GM12892 (cell line): ENCODE results near the gene UVSSA.

Experiments
- DNase-seq: peaks from one replicate; pipeline ENCODE4 v3.0.0; 2011; ENCODE audit not compliant: insufficient read length
- FAIRE-seq: peaks from 2 replicates; lab custom pipeline; 2011; peaks lifted over from hg19 to GRCh38; lab: Jason Lieb, UNC
- POLR2A ChIP-seq: IDR thresholded peaks from 2 replicates; pipeline ENCODE4 v1.6.1; 2011; ENCODE audit warnings: low read depth, low read length, control low read depth
- POLR2AphosphoS5 ChIP-seq: IDR thresholded peaks from 2 replicates; pipeline ENCODE4 v1.6.1; 2011; ENCODE audit warnings: low read depth, low read length, control low read depth
- TAF1 ChIP-seq: IDR thresholded peaks from 2 replicates; pipeline ENCODE4 v1.6.1; 2011; ENCODE audit warnings: low read depth, mild to moderate bottlenecking, control low read depth, low read length, borderline replicate concordance

Gene UVSSA

GRCh38 chr4:1357356-1358248 is 10.6 kb downstream of the UVSSA start:
- no peak for DNase-seq
- no peak for TF ChIP-seq TAF1
- no peak for TF ChIP-seq POLR2AphosphoS5
- TF ChIP-seq POLR2A: no peak
- no peak for FAIRE-seq

GRCh38 chr4:1358421-1359143 is 11.6 kb downstream of the UVSSA start:
- TF ChIP-seq POLR2A: no peak
- no peak for TF ChIP-seq POLR2AphosphoS5

GRCh38 chr4:1359144-1359501 is 12.1 kb downstream of the UVSSA start:
- no peak for DNase-seq
- no peak for FAIRE-seq
- TF ChIP-seq TAF1 (no peak), POLR2A (no peak), POLR2AphosphoS5 (no peak)

More at GRCh38 chr4:1358421-1359143, 11.6 kb downstream of the UVSSA start:
- FAIRE-seq: no peak
- DNase-seq: no peak

GRCh38 chr4:1359976-1360375 is 13.0 kb downstream of the UVSSA start:
- no peak for DNase-seq
- TF ChIP-seq POLR2A (no peak), TAF1 (no peak), POLR2AphosphoS5 (no peak)
- no peak for FAIRE-seq

- TF ChIP-seq TAF1 (no peak), POLR2A (no peak), POLR2AphosphoS5 (no peak)
- no peak for FAIRE-seq
- no peak for DNase-seq
These were observed 13.6 kb downstream of the UVSSA start for GRCh38 chr4:1360423-1361283.

GRCh38 chr4:1361431-1361830 is 14.4 kb downstream of the UVSSA start:
- TF ChIP-seq TAF1: no peak
- TF ChIP-seq POLR2A: no peak
- TF ChIP-seq POLR2AphosphoS5: no peak
- DNase-seq (no peak), FAIRE-seq (no peak)

GRCh38 chr4:1362046-1362445 is 15.0 kb downstream of the UVSSA start:
- no peak for FAIRE-seq
- TF ChIP-seq POLR2AphosphoS5 (no peak), POLR2A (no peak), TAF1 (no peak)
- no peak for DNase-seq

GRCh38 chr4:1362521-1362920 is 15.5 kb downstream of the UVSSA start:
- DNase-seq: no peak
- no peak for FAIRE-seq
- TF ChIP-seq POLR2AphosphoS5: no peak
- TF ChIP-seq POLR2A: no peak

GRCh38 chr4:1363513-1363912 is 16.5 kb downstream of the UVSSA start:
- DNase-seq (no peak), FAIRE-seq (no peak)
- TF ChIP-seq TAF1: no peak
- TF ChIP-seq POLR2AphosphoS5: no peak
- TF ChIP-seq POLR2A: no peak

- TF ChIP-seq TAF1 (no peak), POLR2AphosphoS5 (no peak), POLR2A (no peak)
- no peak for DNase-seq
- FAIRE-seq: no peak
These were observed 17.2 kb downstream of the UVSSA start for GRCh38 chr4:1364217-1364616.

- FAIRE-seq (no peak), DNase-seq (no peak)
- no peak for TF ChIP-seq POLR2AphosphoS5
- TF ChIP-seq POLR2A: no peak
- no peak for TF ChIP-seq TAF1
These were observed 17.7 kb downstream of the UVSSA start for GRCh38 chr4:1364748-1365147.
